ENCODE measurements around the gene NRG3.

Gene NRG3

GRCh38 chr10:82866424-82867020, 991.5 kb downstream of the NRG3 start:
- in situ Hi-C loops (cut with HindIII; ENCODE audit: low sequenced_read_pairs), result no loop called here

- in situ Hi-C loops (cut with HindIII; ENCODE audit: low sequenced_read_pairs), result no loop called here
These were observed 992.1 kb downstream of the NRG3 start for GRCh38 chr10:82867056-82867455.

- in situ Hi-C loops (cut with HindIII; ENCODE audit: low sequenced_read_pairs), result no loop called here
These were observed 999.7 kb downstream of the NRG3 start for GRCh38 chr10:82874671-82875070.

GRCh38 chr10:82880776-82881290, 1005.8 kb downstream of the NRG3 start:
- in situ Hi-C loops (cut with HindIII; ENCODE audit: low sequenced_read_pairs), result no loop called here

GRCh38 chr10:82882722-82883121, 1007.7 kb downstream of the NRG3 start:
- in situ Hi-C loops (cut with HindIII; ENCODE audit: low sequenced_read_pairs), result no loop called here

GRCh38 chr10:82883603-82884002, 1008.6 kb downstream of the NRG3 start:
- in situ Hi-C loops (cut with HindIII; ENCODE audit: low sequenced_read_pairs), result no loop called here

- in situ Hi-C loops (cut with HindIII; ENCODE audit: low sequenced_read_pairs), result no loop called here
These were observed 1012.5 kb downstream of the NRG3 start for GRCh38 chr10:82887488-82887887.

GRCh38 chr10:82888809-82889455, 1013.9 kb downstream of the NRG3 start:
- in situ Hi-C loops (cut with HindIII; ENCODE audit: low sequenced_read_pairs), result no loop called here

- in situ Hi-C loops (cut with HindIII; ENCODE audit: low sequenced_read_pairs), result no loop called here
These were observed 1014.7 kb downstream of the NRG3 start for GRCh38 chr10:82889728-82890127.

GRCh38 chr10:82890573-82890972, 1015.6 kb downstream of the NRG3 start:
- in situ Hi-C loops (cut with HindIII; ENCODE audit: low sequenced_read_pairs), result no loop called here

- in situ Hi-C loops (cut with HindIII; ENCODE audit: low sequenced_read_pairs), result no loop called here
These were observed 1033.1 kb downstream of the NRG3 start for GRCh38 chr10:82908096-82908495.

- in situ Hi-C loops (cut with HindIII; ENCODE audit: low sequenced_read_pairs), result no loop called here
These were observed 1033.8 kb downstream of the NRG3 start for GRCh38 chr10:82908751-82909150.

- in situ Hi-C loops (cut with HindIII; ENCODE audit: low sequenced_read_pairs), result no loop called here
These were observed 1035.3 kb downstream of the NRG3 start for GRCh38 chr10:82910301-82910700.

GRCh38 chr10:82914655-82915136, 1039.7 kb downstream of the NRG3 start:
- in situ Hi-C loops (cut with HindIII; ENCODE audit: low sequenced_read_pairs), result no loop called here

- in situ Hi-C loops (cut with HindIII; ENCODE audit: low sequenced_read_pairs), result no loop called here
These were observed 1041.9 kb downstream of the NRG3 start for GRCh38 chr10:82916941-82917340.

- in situ Hi-C loops (cut with HindIII; ENCODE audit: low sequenced_read_pairs), result no loop called here
These were observed 1043.0 kb downstream of the NRG3 start for GRCh38 chr10:82918022-82918421.

GRCh38 chr10:82922046-82922445, 1047.1 kb downstream of the NRG3 start:
- in situ Hi-C loops (cut with HindIII; ENCODE audit: low sequenced_read_pairs), result no loop called here

- in situ Hi-C loops (cut with HindIII; ENCODE audit: low sequenced_read_pairs), result no loop called here
These were observed 1047.8 kb downstream of the NRG3 start for GRCh38 chr10:82922755-82923154.

- in situ Hi-C loops (cut with HindIII; ENCODE audit: low sequenced_read_pairs), result no loop called here
These were observed 1049.7 kb downstream of the NRG3 start for GRCh38 chr10:82924711-82925110.

GRCh38 chr10:82925547-82925946, 1050.6 kb downstream of the NRG3 start:
- in situ Hi-C loops (cut with HindIII; ENCODE audit: low sequenced_read_pairs), result no loop called here

GRCh38 chr10:82932451-82932850, 1057.5 kb downstream of the NRG3 start:
- in situ Hi-C loops (cut with HindIII; ENCODE audit: low sequenced_read_pairs), result no loop called here

- in situ Hi-C loops (cut with HindIII; ENCODE audit: low sequenced_read_pairs), result no loop called here
These were observed 1059.4 kb downstream of the NRG3 start for GRCh38 chr10:82934429-82934828.

All from endothelial cell of hepatic sinusoid (primary cell).